ENCODE measurements around the gene PDHA2. TPM values are rescaled to one million over a fixed set of nuclear protein-coding genes. Genes with fewer than 3 reads are reported as not detected.
A peak's percentile ranks its signal among the peaks of the same experiment; 100 is the strongest.
"Not testable (repeated sequence)": the region's sequence is repeated elsewhere in the genome, so short reads cannot be mapped to it uniquely, and the experiment has no call there.

The PDHA2 gene
- total and polyA plus RNA-seq, 2 experiments from 2014 or later: not detected

- no peak for DNase-seq
- TF ChIP-seq EZH2phosphoT487 (IDR thresholded peaks at IDR 0.05; ENCODE audit: insufficient read depth, low read depth): no peak
- no peak for TF ChIP-seq EZH2 (IDR thresholded peaks at IDR 0.05; ENCODE audit: insufficient read depth, poor library complexity, severe bottlenecking)
- Histone ChIP-seq H3F3A (ENCODE audit: insufficient read depth) (no peaks in the 10 kb centered on the region), H3K36me3 (ENCODE audit: low read depth) (no peaks in the 10 kb centered on the region), H3K9me3 (ENCODE audit: low read depth) (no peaks in the 10 kb centered on the region), H4K20me1 (ENCODE audit: insufficient read depth) (no peaks in the 10 kb centered on the region), H3K27me3 (replicated peaks; ENCODE audit: insufficient read depth) (no peaks in the 10 kb centered on the region), H3K27ac (no peak overlapping the region), H3K79me2 (ENCODE audit: insufficient read depth) (no peaks in the 10 kb centered on the region), H3K9me2 (ENCODE audit: insufficient read depth) (no peaks in the 10 kb centered on the region), H3K4me1 (ENCODE audit: insufficient read depth) (no peaks in the 10 kb centered on the region), H3K9ac (no peak overlapping the region), H3K4me3 (no peak overlapping the region), H3K4me2 (ENCODE audit: unreplicated experiment) (no peak overlapping the region), H2AFZ (no peak overlapping the region)
- in situ Hi-C loops (cut with MboI): loop anchor here (25.0 kb wide), 1 partner anchor 676 kb away; no protein-coding TSS in a partner anchor
- 5 to 24% methylated on average over 2 of the region's 2 CpGs for WGBS, 2 experiments (ENCODE audit: low coverage in 1 of 2, low lambda C conversion rate in 2 of 2, missing lambda C conversion rate in 2 of 2)
Observed at GRCh38 chr4:95838192-95838591, 1.7 kb upstream of the PDHA2 start.

GRCh38 chr4:95847908-95848460 is 8.1 kb downstream of the PDHA2 start:
- Histone ChIP-seq H3K79me2 (ENCODE audit: insufficient read depth) (no peaks in the 10 kb centered on the region), H4K20me1 (ENCODE audit: insufficient read depth) (no peaks in the 10 kb centered on the region), H3K4me1 (ENCODE audit: insufficient read depth) (no peaks in the 10 kb centered on the region), H3K9ac (no peak overlapping the region), H3K4me2 (ENCODE audit: unreplicated experiment) (no peak overlapping the region), H3K27ac (no peak overlapping the region), H3K9me3 (ENCODE audit: low read depth) (no peaks in the 10 kb centered on the region), H3F3A (ENCODE audit: insufficient read depth) (no peaks in the 10 kb centered on the region), H3K27me3 (replicated peaks; ENCODE audit: insufficient read depth) (no peaks in the 10 kb centered on the region), H3K4me3 (no peak overlapping the region), H2AFZ (no peak overlapping the region), H3K36me3 (ENCODE audit: low read depth) (no peaks in the 10 kb centered on the region), H3K9me2 (ENCODE audit: insufficient read depth) (no peaks in the 10 kb centered on the region)
- TF ChIP-seq EZH2phosphoT487 (IDR thresholded peaks at IDR 0.05; ENCODE audit: insufficient read depth, low read depth) (no peak), EZH2 (IDR thresholded peaks at IDR 0.05; ENCODE audit: insufficient read depth, poor library complexity, severe bottlenecking) (no peak)
- in situ Hi-C loops (cut with MboI): loop anchor here (25.0 kb wide), 1 partner anchor 686 kb away; no protein-coding TSS in a partner anchor
- no peak for DNase-seq
- 12 to 17% methylated on average over 3 of the region's 3 CpGs for WGBS, 2 experiments (ENCODE audit: low coverage in 1 of 2, low lambda C conversion rate in 2 of 2, missing lambda C conversion rate in 2 of 2)

GRCh38 chr4:95850161-95850560 is 10.3 kb downstream of the PDHA2 start:
- TF ChIP-seq EZH2 (IDR thresholded peaks at IDR 0.05; ENCODE audit: insufficient read depth, poor library complexity, severe bottlenecking) (no peak), EZH2phosphoT487 (IDR thresholded peaks at IDR 0.05; ENCODE audit: insufficient read depth, low read depth) (no peak)
- Histone ChIP-seq H3F3A (ENCODE audit: insufficient read depth) (no peaks in the 10 kb centered on the region), H3K79me2 (ENCODE audit: insufficient read depth) (no peaks in the 10 kb centered on the region), H3K4me2 (ENCODE audit: unreplicated experiment) (no peak overlapping the region), H4K20me1 (ENCODE audit: insufficient read depth) (no peaks in the 10 kb centered on the region), H3K27ac (no peak overlapping the region), H3K4me1 (ENCODE audit: insufficient read depth) (no peaks in the 10 kb centered on the region), H2AFZ (no peak overlapping the region), H3K9ac (no peak overlapping the region), H3K4me3 (no peak overlapping the region), H3K27me3 (replicated peaks; ENCODE audit: insufficient read depth) (no peaks in the 10 kb centered on the region), H3K36me3 (ENCODE audit: low read depth) (no peaks in the 10 kb centered on the region), H3K9me3 (ENCODE audit: low read depth) (no peaks in the 10 kb centered on the region), H3K9me2 (ENCODE audit: insufficient read depth) (no peaks in the 10 kb centered on the region)
- no peak for DNase-seq
- in situ Hi-C loops (cut with MboI): no loop called here

- in situ Hi-C loops (cut with MboI): no loop called here
Observed at GRCh38 chr4:95857761-95858160, 17.9 kb downstream of the PDHA2 start.

GRCh38 chr4:95867919-95868318 is 28.0 kb downstream of the PDHA2 start:
- Histone ChIP-seq H3K4me3 (no peak overlapping the region), H3K79me2 (ENCODE audit: insufficient read depth) (no peaks in the 10 kb centered on the region), H3K36me3 (ENCODE audit: low read depth) (no peaks in the 10 kb centered on the region), H3K9ac (no peak overlapping the region), H3K4me1 (ENCODE audit: insufficient read depth) (no peaks in the 10 kb centered on the region), H3F3A (ENCODE audit: insufficient read depth) (no peaks in the 10 kb centered on the region), H3K4me2 (ENCODE audit: unreplicated experiment) (no peak overlapping the region), H3K27me3 (replicated peaks; ENCODE audit: insufficient read depth) (no peaks in the 10 kb centered on the region), H3K27ac (no peak overlapping the region), H2AFZ (no peak overlapping the region), H3K9me2 (ENCODE audit: insufficient read depth) (no peaks in the 10 kb centered on the region; the same call in 1 of the 2 replicates), H4K20me1 (ENCODE audit: insufficient read depth) (no peaks in the 10 kb centered on the region), H3K9me3 (ENCODE audit: low read depth) (peaks cover 3% of the 10 kb centered on the region)
- TF ChIP-seq EZH2 (IDR thresholded peaks at IDR 0.05; ENCODE audit: insufficient read depth, poor library complexity, severe bottlenecking): no peak
- TF ChIP-seq EZH2phosphoT487 (IDR thresholded peaks at IDR 0.05; ENCODE audit: insufficient read depth, low read depth): no peak
- peak; percentile 17 for DNase-seq
- in situ Hi-C loops (cut with MboI): no loop called here

More at GRCh38 chr4:95857761-95858160, 17.9 kb downstream of the PDHA2 start:
- Histone ChIP-seq H3F3A (ENCODE audit: insufficient read depth) (no peaks in the 10 kb centered on the region), H3K9ac (no peak overlapping the region), H3K4me2 (ENCODE audit: unreplicated experiment) (no peak overlapping the region), H4K20me1 (ENCODE audit: insufficient read depth) (no peaks in the 10 kb centered on the region), H3K36me3 (ENCODE audit: low read depth) (no peaks in the 10 kb centered on the region), H3K9me3 (ENCODE audit: low read depth) (no peaks in the 10 kb centered on the region), H3K27me3 (replicated peaks; ENCODE audit: insufficient read depth) (no peaks in the 10 kb centered on the region), H3K27ac (no peak overlapping the region), H3K79me2 (ENCODE audit: insufficient read depth) (no peaks in the 10 kb centered on the region), H3K4me3 (no peak overlapping the region), H2AFZ (no peak overlapping the region), H3K4me1 (ENCODE audit: insufficient read depth) (no peaks in the 10 kb centered on the region), H3K9me2 (ENCODE audit: insufficient read depth) (no peaks in the 10 kb centered on the region)
- WGBS, 2 experiments (ENCODE audit: low coverage in 1 of 2, low lambda C conversion rate in 2 of 2, missing lambda C conversion rate in 2 of 2): 6 to 17% methylated on average over 1 of the region's 1 CpG
- DNase-seq: no peak
- TF ChIP-seq EZH2 (IDR thresholded peaks at IDR 0.05; ENCODE audit: insufficient read depth, poor library complexity, severe bottlenecking): no peak
- no peak for TF ChIP-seq EZH2phosphoT487 (IDR thresholded peaks at IDR 0.05; ENCODE audit: insufficient read depth, low read depth)

GRCh38 chr4:95869414-95869813 is 29.5 kb downstream of the PDHA2 start:
- H3K4me1 ChIP-seq (ENCODE audit: insufficient read depth); in situ Hi-C loops (cut with MboI); H2AFZ ChIP-seq; H3K27ac ChIP-seq; H4K20me1 ChIP-seq (ENCODE audit: insufficient read depth); H3K9ac ChIP-seq; DNase-seq; H3K79me2 ChIP-seq (ENCODE audit: insufficient read depth); H3F3A ChIP-seq (ENCODE audit: insufficient read depth); H3K9me3 ChIP-seq (ENCODE audit: low read depth); H3K4me3 ChIP-seq; H3K27me3 ChIP-seq (replicated peaks; ENCODE audit: insufficient read depth); H3K4me2 ChIP-seq (ENCODE audit: unreplicated experiment); H3K36me3 ChIP-seq (ENCODE audit: low read depth); H3K9me2 ChIP-seq (ENCODE audit: insufficient read depth): not testable (repeated sequence)
- 50 to 64% methylated on average over 1 of the region's 1 CpG for WGBS, 2 experiments (ENCODE audit: low coverage in 1 of 2, low lambda C conversion rate in 2 of 2, missing lambda C conversion rate in 2 of 2)

Measured in GM23248 (cell line).